Measurements from ENCODE around the gene EDIL3. TPM values are rescaled to one million over a fixed set of nuclear protein-coding genes. Genes with fewer than 3 reads are reported as not detected.

EDIL3 gene
- total and polyA plus RNA-seq, 9 of the 15 experiments (the other 6 are each of a cell fraction or from before 2014, with no cell fraction given), result 0.09 TPM; not detected in 8

- TF ChIP-seq CEBPZ (IDR thresholded peaks at IDR 0.05; ENCODE audit: borderline replicate concordance, low read depth, low read length) (no peak), KLF10 (CRISPR knock-in tag; IDR thresholded peaks at IDR 0.05) (no peak), STAT5A (IDR thresholded peaks at IDR 0.05; ENCODE audit: borderline replicate concordance, low read length) (no peak)
These were observed 2.1 kb downstream of the EDIL3 start (continued) for GRCh38 chr5:84382363-84383295.

GRCh38 chr5:84381502-84382362 lies 2.9 kb downstream of the EDIL3 start:
- Histone ChIP-seq H4K20me1 (replicated peaks; ENCODE audit: control insufficient read depth, insufficient read depth, low read length) (no peaks in the 10 kb centered on the region), H3K9me1 (ENCODE audit: control insufficient read depth, insufficient read depth, low read length) (no peaks in the 10 kb centered on the region), H3K4me2 (ENCODE audit: insufficient read depth, low read length) (no peak overlapping the region), H3K79me2 (ENCODE audit: control insufficient read depth, insufficient read depth, low read length) (no peaks in the 10 kb centered on the region), H3K4me3 (no peak overlapping the region), H3K36me3 (ENCODE audit: control insufficient read depth, insufficient read depth, low read length) (no peaks in the 10 kb centered on the region), H3K9me3 (replicated peaks; ENCODE audit: control insufficient read depth, insufficient read depth, low read depth, low read length) (no peaks in the 10 kb centered on the region), H3K27me3 (ENCODE audit: control insufficient read depth in 2 of 2, insufficient read depth in 2 of 2, low read length in 2 of 2) (no peaks in the 10 kb centered on the region), H2AFZ (ENCODE audit: low read depth, low read length) (no peak overlapping the region), H3K4me1 (replicated peaks in 1 of 2; ENCODE audit: control insufficient read depth in 2 of 2, insufficient read depth in 2 of 2, low read length in 2 of 2) (no peaks in the 10 kb centered on the region), H3K27ac (ENCODE audit: extremely low read depth, low read depth, low read length) (no peak overlapping the region), H3K9ac (ENCODE audit: insufficient read depth in 1 of 2, low read depth in 2 of 2, low read length in 2 of 2) (no peak overlapping the region)
- no peak for FAIRE-seq
- BruUV-seq (replicated peaks), result no TSS peak
- POLR2A ChIA-PET, result no interaction called here
- intact Hi-C loops (cut with micrococcal nuclease), result no loop called here
- no peak for TF ChIP-seq SETDB1 (IDR thresholded peaks at IDR 0.05; ENCODE audit: low read length)
- CTCF ChIA-PET (ENCODE audit: low intra/inter-chr PET ratio), result no interaction called here
- WGBS (ENCODE audit: insufficient coverage, low coverage, missing lambda C conversion rate), result 5% methylated on average over 14 of the region's 14 CpGs
- in situ Hi-C loops (cut with MboI), result no loop called here
- no peak for ATAC-seq
- DNase-seq (ENCODE audit: extremely low read depth in 1 of 4, low spot score in 3 of 4), result no peak

Data from K562 (cell line).